ENCODE data around the gene UST.

Gene UST

GRCh38 chr6:148957752-148958151 lies 210.9 kb downstream of the UST start:
- no peak for DNase-seq
- TF ChIP-seq POLR2A (IDR thresholded peaks at IDR 0.05; ENCODE audit: low read length) (no peak), GATA1 (IDR thresholded peaks at IDR 0.05; ENCODE audit: low read depth, low read length) (no peak)

DNA sequence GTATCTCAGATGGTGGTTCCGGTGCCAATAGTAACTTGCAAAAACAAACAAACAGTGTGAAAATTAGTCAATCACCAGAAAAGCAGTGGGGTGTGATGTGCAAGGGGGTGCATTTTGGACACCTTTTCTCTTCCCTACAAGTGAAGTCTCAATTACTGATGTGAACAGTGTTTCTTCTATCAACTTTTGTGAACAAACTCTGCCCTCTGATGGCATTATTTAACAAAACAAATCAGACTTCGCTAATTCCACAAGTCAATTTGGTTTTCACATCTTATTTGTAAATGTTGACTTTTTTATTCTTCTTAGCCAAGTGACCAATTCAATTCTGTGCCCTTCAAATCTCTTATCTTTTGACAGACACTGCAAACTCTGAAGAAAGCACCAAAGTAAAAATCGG lies 212.2 kb downstream of the UST start:
- DNase-seq, result no peak
- TF ChIP-seq POLR2A (IDR thresholded peaks at IDR 0.05; ENCODE audit: low read length), result no peak
- no peak for TF ChIP-seq GATA1 (IDR thresholded peaks at IDR 0.05; ENCODE audit: low read depth, low read length)

DNA sequence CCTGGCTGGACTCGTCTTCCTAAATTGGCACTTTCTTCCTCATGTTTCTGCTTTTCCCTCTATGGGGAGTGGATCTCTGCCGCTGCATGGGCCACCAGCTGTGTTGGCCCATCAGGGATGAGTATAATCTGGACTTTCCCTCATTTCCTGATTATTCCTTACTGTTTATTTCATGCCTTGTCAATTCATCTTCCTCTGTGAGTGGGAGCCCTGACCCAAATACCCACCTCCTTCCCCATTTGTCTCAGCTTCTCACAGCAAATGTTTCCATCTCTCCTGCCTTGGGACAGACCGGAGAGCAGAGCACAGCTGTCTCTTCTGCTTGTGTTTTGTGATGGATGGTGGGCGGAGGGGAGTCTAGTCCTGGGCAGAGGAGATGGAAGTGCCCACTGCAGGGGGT lies 212.7 kb downstream of the UST start:
- TF ChIP-seq GATA1 (IDR thresholded peaks at IDR 0.05; ENCODE audit: low read depth, low read length), result no peak
- TF ChIP-seq POLR2A (IDR thresholded peaks at IDR 0.05; ENCODE audit: low read length), result no peak
- no peak for DNase-seq

- TF ChIP-seq POLR2A (IDR thresholded peaks at IDR 0.05; ENCODE audit: low read length), result no peak
- no peak for TF ChIP-seq GATA1 (IDR thresholded peaks at IDR 0.05; ENCODE audit: low read depth, low read length)
- DNase-seq, result no peak
Observed at GRCh38 chr6:148962854-148963515, 216.2 kb downstream of the UST start.

GRCh38 chr6:148963738-148964137 lies 216.9 kb downstream of the UST start:
- no peak for TF ChIP-seq POLR2A (IDR thresholded peaks at IDR 0.05; ENCODE audit: low read length)
- no peak for TF ChIP-seq GATA1 (IDR thresholded peaks at IDR 0.05; ENCODE audit: low read depth, low read length)
- DNase-seq, result no peak

DNA sequence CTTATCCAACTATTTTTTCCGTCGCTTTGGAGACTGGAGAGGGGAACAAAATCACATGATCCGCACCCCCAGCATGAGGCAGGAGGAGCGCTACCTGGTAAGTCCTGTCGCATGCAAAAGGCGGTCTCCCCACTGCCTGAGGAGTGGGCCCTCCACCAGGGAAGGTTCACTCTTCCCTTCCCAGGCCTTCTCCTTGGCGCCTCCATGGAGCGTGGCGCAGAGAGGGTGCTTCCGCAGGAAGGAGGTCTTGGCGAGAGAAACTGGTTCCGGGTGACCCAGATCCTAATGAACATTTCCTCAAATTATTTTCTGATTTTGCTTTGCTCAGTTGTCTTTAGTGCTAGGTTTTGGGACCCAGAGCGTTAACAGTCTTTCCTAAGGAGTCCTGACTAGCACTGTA lies 217.6 kb downstream of the UST start:
- DNase-seq, result no peak
- no peak for TF ChIP-seq POLR2A (IDR thresholded peaks at IDR 0.05; ENCODE audit: low read length)
- TF ChIP-seq GATA1 (IDR thresholded peaks at IDR 0.05; ENCODE audit: low read depth, low read length), result no peak

GRCh38 chr6:148965287-148965686 lies 218.5 kb downstream of the UST start:
- TF ChIP-seq POLR2A (IDR thresholded peaks at IDR 0.05; ENCODE audit: low read length), result no peak
- no peak for TF ChIP-seq GATA1 (IDR thresholded peaks at IDR 0.05; ENCODE audit: low read depth, low read length)
- no peak for DNase-seq

DNA sequence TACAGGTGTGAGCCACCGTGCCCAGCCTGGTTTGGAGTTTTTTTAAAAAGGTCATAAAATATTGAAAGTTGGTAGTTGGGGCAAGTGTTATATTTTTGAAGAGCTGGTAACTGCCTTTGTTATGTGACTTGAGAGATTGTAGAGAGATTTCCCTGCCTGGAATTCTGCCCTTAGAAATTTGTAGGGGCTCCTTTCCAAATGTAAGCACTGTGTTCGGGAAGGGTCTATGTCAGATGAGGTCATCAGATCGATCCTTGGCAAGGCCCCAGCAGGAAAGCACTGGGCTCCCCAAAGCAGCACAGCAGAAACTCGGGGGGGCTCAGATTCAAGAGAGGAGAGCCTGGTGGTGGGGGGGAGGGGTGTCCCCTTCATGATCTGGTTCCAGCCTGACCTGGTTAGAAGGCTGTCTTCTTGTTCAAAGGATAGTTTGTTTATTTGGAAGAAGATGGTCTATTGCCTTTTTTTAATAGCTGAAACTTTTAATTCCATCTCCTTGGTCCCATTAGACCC lies 220.2 kb downstream of the UST start:
- TF ChIP-seq POLR2A (IDR thresholded peaks at IDR 0.05; ENCODE audit: low read length), result no peak
- TF ChIP-seq GATA1 (IDR thresholded peaks at IDR 0.05; ENCODE audit: low read depth, low read length), result no peak
- no peak for DNase-seq

- no peak for TF ChIP-seq GATA1 (IDR thresholded peaks at IDR 0.05; ENCODE audit: low read depth, low read length)
- no peak for TF ChIP-seq POLR2A (IDR thresholded peaks at IDR 0.05; ENCODE audit: low read length)
- no peak for DNase-seq
Observed at GRCh38 chr6:148967541-148967956, 220.7 kb downstream of the UST start.

DNA sequence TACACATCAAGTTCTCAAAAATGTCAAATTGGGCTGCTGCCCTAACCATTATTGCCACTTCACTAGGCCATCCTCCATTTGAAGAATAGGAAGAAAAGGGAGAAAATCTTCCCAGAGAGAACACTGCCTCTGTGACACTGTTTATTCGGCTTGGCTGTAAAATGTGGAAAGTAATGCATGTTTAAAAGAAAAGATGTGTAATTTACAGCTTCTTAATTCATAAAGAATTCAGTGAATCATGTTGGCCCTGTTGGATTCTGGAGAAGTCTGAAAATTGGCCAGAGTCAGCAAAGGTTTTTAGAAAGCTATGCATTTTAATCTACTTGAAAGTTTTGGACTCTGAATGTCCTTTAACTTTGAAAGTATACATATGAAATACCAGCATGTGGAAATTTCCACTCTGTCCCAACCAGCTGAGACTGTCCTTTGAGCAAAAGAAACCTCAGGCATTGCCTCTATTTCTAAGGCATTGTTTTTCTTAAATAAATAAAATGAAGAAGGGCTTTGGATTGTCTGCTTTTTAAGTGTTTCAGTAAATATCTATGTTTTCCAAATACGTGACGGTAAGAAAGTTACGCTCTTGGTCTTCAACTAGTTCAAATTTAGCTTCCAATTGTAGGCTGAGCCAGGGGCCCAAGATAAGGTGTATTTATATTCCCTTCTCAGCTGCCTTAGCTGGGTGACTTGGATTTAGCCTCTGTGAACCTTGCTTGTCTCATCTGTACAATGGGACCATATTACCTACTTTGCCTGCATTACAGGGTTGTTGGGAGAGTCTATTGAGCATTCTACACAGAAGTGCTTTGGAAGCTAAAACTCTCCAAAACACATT lies 222.2 kb downstream of the UST start:
- DNase-seq, result no peak
- TF ChIP-seq GATA1 (IDR thresholded peaks at IDR 0.05; ENCODE audit: low read depth, low read length), result no peak
- no peak for TF ChIP-seq POLR2A (IDR thresholded peaks at IDR 0.05; ENCODE audit: low read length)

DNA sequence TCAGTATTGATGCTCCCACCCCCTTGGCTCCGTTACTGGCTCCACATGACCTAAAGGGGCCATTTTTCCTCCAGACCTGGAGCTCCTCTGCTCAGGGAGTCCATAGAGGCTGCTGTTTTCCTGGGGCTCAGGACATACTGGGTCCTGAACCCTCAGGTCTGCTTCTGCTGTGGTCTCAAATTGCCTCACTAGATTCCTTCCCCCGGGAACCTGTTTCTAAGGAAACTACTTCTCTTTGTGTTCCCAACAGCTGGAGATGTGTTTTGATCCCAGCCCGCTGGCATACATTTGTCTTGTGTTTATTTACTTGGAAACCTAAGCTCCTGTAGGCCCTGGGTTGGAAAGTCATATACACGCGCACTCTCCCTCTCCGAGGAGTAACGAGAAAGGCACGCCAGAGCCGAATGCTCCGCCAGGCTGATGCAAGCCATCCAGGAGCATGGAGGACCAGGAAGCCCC lies 222.8 kb downstream of the UST start:
- TF ChIP-seq POLR2A (IDR thresholded peaks at IDR 0.05; ENCODE audit: low read length), result no peak
- no peak for TF ChIP-seq GATA1 (IDR thresholded peaks at IDR 0.05; ENCODE audit: low read depth, low read length)
- DNase-seq, result no peak

DNA sequence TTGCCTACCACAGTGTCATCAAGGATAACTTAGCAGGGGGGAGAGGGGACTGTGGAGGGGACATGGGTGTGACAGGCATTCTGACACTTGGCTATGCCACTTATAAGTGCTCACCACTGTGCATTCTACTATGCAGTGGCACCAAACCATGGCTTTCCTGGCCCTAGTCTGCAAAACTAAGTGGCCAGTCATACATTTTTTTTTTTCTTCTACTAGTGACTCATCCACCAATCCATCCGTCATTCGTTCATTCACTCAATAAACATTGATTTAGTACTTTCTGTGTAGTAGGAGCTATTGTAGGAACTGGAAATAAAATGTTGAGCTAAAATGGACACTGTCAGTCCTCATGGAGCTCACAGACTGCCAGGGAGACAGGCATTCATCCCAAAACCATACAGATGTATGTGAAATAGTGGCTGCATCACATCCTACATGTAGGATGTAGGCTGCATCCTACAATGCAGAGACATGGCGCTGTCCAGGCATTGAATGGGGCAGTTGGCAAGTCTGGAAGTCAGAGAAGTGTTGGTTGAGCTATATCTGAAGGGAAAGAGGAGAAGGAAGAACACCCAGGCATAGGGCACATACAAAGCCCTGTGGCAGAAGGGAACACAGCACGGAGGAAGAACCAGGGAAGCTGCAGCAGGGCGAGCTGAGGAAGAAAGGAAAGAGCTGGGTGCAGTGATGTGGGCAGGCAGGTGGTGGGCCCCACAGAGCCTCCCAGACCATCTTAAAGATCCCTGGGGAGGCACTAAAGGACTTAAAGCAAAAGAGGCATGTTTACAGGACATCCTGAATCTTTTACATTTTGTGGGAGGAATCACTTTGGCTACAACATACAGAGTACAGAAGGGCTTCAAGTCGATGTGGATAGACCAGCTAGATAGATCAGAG lies 224.4 kb downstream of the UST start:
- TF ChIP-seq GATA1 (IDR thresholded peaks at IDR 0.05; ENCODE audit: low read depth, low read length) (no peak), POLR2A (IDR thresholded peaks at IDR 0.05; ENCODE audit: low read length) (no peak)
- no peak for DNase-seq

- DNase-seq, result no peak
- TF ChIP-seq GATA1 (IDR thresholded peaks at IDR 0.05; ENCODE audit: low read depth, low read length), result no peak
- no peak for TF ChIP-seq POLR2A (IDR thresholded peaks at IDR 0.05; ENCODE audit: low read length)
Observed at GRCh38 chr6:148972481-148972880, 225.7 kb downstream of the UST start.

Data from erythroblast (primary cell).